Measurements from ENCODE around the gene C15orf40.

GRCh38 chr15:83046558-83047127 lies 35.2 kb upstream of the C15orf40 start:
- TF ChIP-seq CTCF (IDR thresholded peaks at IDR 0.05; ENCODE audit: poor library complexity) (no peak), EZH2phosphoT487 (IDR thresholded peaks at IDR 0.05; ENCODE audit: low read depth, severe bottlenecking, unreplicated experiment) (no peak)
